GM19025 (cell line): ENCODE data around the gene CAMK2B.

ENCODE experiments used
- ATAC-seq: cut with Tn5 transposase; IDR thresholded peaks from one replicate; pipeline ENCODE4 v1.9.1; 2021; ENCODE audit warnings: mild to moderate bottlenecking, low read depth, moderate library complexity; ENCODE audit not compliant: unreplicated experiment

Gene CAMK2B

DNA sequence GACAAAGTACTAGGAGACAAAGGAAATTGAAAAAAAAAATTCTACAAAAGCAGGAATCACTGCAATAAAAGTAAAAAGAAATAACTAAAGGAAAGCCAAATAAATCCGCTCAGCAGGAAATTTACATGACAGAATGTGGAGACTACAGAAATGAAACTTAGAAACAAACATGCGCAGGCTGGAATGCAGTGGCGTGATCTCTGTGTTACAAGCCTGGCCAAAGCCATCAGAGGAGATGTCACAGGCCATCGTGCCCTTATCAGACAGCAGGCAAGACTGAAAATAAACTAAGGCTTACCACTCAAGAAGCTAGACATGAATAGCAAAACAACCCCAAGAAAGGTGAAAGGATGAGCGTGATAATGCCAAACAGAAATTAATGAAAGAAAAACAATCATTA lies 6.3 kb upstream of the CAMK2B start:
- ATAC-seq = no peak

DNA sequence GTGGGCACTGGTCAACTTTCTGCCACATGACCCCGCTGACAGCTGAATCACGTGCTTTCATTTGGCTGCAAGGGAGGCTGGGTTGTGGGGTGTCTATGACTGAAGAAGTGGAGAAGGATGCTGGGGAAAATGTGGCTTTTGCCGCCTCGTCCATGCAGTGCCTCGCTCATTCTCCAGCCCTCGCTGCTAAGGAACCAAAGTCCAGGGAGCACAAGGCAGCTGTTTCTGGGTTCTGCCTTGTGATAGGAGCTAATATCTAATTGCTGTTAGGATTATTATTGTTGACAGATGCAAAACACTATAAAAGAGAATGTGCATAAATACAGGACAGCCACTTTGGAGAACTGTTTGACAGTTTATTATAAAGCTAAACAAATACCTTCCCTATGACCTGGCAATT lies 4.9 kb upstream of the CAMK2B start:
- ATAC-seq = no peak

DNA sequence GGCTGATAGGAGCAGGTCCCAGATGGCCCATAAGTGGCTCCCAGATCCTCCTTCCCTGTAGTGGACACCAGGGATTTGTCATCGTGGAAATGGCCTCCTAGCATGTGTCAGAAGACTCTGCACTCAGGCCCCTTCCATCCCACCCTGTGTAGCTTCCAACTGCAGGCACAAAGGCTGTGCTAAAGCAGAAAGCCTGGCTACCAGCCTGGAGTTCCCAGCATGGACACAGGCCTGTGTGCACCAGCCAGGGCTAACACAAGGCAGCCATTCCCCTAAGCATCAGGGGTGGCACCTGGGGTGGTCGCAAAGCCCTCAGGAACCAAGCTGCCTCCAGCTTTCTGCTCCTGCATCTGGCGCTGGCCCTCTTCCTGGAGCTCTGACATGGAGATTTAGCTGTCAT lies 4.5 kb upstream of the CAMK2B start:
- ATAC-seq = no peak

DNA sequence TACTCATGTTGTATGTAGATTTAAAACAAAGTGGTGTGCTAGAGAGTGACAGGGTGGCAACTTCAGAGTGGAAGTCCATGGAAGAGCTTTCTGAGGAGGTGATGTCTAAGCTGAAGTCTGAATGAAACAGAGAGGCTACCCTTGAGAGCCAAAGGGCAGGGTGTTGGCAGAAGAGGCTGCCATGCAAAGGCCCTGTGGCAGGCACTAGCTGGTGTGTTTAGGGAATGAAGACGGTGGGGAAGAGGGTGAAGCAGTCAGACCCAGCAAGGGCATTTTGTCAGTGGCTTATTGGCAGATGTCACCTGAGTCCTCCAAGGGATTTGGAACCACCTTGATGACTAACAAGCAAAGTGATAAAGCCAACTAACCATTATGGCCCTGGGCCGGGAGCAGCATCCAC lies 3.7 kb upstream of the CAMK2B start:
- ATAC-seq = no peak

DNA sequence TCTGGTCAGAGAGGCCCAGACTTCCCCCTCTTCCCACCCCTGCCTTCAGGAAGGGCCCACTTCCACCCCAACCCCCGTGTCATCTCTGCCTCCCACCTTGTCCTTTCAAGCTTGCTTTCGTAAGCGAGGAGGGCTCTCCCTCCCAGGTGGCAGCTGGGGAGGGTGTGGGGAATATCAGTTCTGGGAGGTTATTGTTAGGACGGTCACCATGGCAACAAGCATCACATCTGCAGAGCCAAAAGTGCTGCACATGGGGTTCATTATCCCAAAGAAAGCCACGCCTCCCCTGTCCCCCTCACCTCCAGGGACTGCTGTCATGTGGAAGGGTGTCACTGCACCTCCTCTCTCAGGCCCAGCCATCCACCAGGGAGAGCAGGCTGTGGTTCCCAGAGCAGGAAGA lies 2.6 kb upstream of the CAMK2B start:
- ATAC-seq = no peak

DNA sequence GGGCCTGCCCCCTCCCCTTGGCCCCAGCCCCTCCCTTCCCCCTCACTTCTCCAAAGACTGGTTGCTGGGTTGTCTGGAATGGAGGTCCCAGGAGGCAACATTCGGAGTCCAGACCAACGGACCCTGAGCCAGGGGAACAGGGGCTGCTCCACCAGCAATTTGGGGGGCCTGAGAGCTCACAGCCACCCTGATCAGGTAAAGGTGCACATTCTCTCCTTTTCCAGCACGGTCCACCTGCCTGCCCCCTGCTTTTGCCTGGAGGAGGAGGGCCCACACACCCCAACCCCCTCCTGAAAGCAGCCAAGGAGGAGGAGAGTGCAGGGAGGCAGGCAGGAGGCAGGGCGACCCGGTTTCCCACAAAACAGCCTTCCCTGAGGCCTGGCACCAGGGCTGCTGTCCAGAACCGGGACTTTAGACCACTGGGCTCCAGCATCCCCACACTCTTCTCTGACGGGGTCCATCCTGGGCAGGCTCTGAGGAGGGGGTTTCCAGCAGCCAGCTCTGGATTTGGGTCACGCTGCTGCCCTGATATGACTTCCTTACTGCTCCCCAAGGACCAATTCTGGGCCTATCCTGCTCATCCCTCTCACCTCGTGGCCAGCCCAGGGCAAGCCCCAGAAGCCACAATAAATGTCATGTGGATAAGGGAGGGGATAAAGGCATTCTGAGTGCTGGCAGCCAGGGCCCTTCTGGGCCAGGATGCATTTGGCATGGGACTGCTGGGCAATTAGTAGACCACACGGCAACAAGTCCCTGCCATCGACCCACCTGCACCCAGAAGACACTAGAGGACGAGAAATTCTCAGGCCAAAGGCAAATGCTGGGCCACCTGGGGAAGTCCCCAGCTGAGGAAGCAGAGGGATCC lies 1.1 kb upstream of the CAMK2B start:
- no peak for ATAC-seq

DNA sequence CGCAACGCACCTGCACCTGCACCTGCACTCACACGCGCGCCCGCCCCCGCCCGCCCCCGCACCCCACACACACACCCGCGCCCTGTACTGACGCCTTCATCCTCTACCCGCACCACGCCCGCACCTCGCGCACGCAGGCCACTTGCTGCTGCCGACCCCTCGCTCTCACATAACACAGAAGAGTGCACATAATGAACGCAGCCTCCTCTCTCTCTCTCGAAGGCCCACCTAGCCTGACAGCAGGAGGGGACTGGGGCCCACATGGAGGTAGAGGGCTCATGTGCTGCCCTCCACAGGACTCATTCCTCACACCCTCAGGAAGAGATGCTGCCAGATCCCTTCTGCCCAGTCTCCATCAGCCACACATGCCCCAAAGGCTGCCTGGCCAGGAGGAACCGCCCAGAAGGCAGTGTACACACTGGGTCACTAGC lies 432 bp upstream of the CAMK2B start:
- ATAC-seq = no peak

DNA sequence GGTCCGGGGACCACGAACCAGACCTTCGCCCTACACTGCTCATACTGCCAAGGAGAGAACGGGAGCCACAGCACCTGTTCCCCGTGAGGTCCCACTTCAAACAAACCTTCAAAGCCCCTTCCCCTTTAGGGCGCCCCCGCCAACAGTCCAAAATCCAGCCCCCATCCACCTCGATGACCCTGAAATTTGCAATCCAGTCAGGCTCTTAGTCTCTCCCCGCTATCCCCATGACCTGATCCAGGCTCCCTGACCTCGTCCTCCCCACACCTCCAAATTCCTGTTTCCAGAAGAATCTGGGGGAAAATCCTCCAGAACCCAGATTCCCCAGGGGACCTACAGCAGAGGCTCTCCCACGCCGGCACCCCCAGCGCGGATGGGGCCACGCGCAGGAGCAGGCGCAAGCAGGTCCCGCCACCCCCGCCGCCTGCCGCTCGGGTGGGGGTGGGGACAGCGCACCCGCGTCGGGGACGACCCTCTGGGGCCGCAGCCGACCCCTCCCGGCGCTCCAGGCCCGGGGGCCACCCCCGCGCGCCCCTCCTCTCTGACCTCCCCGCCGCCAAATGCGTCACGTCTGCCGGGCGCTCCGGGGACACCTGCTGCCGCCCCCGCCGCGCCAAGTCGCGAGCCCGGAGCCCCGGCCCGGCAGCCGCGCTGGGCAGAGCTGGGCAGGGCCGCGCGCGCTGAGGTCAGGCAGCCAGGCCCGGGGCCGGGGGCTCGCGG lies 753 bp downstream of the CAMK2B start:
- no peak for ATAC-seq

DNA sequence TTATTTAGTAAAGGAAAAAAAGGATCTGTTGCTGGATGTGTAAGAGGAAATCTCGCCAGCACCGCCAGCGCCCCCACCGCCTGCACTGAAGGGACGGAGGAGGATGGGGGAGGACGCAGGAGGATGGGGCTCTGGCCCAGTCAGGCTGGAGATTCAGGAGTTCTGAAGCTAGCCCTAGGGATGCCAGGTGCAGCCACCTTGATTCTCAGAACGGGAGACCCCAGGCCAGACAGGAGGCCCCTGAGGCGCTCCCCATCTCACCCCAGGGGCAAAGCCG lies 1.3 kb downstream of the CAMK2B start:
- no peak for ATAC-seq

DNA sequence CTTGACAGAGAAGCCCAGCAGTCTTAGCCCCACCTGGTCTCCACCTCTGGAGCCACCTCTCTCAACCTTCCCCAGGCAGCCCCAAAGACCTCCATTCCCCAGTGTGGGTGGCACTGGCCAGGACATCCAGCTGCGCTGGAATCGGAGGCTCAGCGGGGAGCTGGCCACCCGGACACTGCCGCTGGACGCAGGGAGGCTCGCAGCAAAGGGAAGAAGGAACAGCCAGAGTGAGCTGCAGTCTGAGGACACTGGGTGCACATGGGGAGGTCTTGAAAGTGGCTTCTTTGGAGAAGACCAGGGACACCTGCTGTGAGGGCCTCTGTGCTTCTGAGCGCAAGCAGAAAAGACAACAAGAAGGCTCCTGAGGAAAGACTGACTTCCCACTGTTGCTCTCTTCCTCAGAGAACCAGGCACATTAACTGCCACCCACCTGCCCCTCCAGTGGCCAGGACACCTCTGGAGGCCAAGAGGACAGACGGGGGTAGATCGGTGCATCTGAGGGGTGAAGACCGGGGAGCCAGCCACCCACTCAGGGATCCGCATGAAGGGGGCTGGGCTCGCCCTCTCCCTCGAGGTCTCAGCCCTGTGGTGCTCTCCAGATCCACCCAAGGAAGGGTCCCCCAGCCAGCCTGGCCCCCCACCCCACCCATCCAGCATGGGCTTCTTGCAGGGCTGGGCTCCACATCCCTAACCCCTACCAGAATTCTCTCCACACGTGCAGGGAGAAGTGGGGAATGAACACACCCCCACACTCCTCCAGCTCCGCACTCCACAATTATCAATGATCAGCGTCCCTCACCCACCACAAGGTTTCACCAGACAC lies 1.8 kb downstream of the CAMK2B start:
- ATAC-seq = no peak

DNA sequence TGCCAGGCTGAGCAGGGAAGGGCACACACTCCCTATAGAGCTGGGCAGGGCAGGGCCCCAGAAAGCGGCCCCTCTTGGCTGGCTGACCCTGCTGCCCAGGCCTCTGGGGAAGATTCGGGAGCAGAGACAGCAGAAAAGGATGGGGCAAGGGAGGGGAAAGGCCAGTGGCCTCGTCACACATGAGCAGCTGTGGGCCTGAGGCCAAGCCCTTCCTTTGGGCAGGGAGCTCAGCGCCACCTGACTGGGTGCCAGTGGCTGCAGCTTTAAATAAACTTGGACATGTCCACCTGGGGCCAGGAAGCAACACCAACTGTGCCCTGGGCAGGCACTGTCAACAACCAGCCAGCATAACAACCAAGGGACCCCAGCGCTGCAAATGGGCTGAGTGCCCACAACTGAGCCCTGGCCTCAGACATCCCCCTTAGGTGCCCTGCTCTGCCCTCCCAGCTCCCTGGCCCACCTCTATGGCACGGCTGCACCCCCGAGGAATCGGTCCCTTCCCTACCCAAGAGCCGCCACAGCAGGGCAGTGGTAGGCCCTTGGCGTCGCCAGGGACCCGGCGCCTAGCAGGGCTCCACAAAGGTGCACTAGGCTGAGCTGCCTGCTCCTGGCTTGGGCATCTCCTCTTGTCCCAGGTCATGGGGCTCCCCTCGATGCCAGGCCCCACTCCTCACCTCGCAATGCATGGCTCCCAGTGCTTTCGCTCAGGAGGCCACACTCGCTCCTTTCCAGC lies 2.6 kb downstream of the CAMK2B start:
- no peak for ATAC-seq

DNA sequence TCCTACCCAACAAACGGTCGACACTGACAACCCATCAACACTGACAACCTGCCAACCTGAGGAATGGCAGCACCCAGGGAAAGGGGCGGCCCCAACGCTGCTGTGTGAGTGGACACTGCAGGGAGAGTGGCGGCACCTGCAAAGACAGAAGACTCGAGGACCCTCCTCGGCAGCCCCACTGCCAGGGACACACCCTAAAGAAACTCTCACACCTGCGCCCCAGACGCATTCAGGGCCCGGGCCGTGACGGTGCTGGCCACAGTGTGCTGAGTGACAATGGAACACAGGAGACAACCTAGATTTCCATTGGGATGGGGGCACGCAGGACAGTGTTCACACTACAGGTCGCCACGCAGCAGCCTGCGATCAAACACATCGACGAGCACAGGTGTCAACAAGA lies 3.6 kb downstream of the CAMK2B start:
- ATAC-seq = no peak

DNA sequence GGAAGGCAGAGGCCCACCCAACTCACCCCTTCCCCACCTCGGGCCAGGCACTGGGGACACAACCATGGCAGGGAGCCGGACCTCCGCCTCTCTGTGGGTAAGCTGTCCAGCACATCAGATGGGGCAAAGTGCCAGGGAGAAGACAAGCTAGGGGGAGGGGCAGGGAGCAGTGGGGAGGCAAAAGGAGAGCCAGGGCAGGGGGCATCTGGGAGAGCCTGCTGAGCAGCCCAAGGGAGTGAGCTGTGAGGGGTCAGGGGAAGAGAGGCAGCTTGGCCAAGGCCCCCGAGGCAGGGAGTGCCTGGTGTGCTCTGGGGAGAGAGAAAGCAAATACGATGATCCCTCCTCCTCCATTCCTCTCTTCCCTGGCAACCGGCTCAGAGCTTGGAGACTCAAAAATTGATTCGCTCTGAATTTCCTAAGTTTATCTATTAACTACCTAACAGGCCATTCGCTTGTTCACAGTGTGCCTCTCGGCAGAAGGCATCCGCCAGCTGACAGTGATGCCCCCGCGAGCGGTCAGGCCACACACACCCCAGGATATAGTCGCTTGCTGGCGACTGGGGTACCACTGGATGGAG lies 4.5 kb downstream of the CAMK2B start:
- no peak for ATAC-seq

DNA sequence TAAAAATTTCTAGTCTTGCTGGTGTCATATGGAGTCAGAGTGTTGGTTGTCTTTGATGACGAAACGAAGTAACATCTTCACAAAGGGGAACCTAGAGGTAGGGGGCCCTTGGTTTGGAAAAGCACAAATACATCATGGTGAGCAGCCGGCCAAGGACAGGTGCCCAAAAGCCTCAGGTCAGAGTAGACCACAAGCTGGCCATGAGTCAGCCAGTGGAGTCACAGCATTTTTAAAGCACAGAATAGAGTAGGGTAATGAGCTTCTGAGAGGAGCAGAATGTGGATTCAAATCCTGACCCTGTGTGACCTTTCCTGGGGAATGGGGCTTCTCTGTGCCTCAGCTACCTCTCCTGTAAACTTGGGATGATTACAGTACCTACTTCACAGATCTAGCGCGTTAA lies 5.3 kb downstream of the CAMK2B start:
- ATAC-seq = no peak

DNA sequence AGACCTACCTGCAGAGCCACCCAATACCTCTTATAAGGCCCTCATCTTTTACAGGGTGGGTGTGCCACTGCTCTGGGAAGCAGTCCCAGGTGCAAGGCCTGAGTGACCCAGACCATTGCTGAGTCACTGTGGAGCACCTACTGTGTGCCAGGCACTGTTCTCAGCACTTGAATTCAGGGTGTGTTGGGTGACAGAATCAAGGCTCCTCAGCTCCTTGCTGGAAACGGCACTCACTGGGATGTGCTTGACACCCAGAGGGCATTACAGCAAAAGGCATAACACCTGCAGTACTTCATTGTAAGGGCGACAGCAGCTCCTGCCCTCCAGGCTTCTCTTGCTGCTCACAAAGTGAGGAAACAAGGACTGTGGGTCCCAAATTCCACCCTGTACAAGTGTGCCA lies 7.1 kb downstream of the CAMK2B start:
- ATAC-seq = no peak

DNA sequence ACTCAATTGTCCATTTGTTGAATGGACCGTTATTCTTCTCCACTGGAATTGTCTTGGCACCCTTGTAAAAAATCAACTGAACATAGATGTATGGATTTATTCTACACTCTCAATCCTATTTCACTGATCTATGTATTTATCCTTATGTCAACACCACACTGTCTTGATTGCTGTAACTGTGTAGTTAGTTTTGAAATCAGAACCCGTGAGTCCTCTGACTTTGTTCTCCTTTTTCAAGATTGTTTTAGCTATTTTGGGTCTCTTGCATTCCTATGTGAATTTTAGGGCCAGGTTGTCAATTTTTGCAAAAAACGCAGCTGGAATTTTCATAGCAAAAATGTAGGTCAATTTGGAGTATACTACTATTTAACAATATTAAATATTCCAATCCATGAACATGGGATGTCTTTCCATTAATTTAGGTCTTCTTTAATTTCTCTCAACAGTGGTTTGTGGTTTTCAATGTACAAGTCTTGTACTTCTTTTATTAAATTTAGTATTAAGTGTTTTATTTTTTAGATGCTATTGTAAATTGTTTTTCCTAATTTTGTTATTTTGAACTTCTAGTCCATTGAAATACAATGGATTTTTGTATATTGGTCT lies 10.0 kb downstream of the CAMK2B start:
- no peak for ATAC-seq

DNA sequence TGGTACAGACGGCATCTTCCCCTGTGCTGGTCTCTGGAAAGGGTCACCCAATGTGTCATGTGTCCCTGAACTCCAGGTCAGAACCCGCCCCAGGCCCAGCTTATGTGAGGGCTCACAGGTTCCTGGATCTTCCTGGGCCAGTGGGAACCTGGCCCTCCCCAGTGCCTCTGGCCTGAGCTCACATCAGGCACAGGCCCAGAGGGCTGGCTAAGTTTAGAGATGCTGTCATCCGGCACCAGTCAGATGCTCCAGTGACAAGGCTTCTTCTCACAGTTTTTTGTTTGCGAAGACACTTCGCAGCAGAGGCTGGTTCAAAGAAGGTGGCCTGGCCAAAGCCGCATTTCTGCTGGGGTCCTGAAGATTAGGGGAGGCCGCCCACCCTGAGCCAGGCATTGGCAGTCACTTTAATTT lies 11.8 kb downstream of the CAMK2B start:
- no peak for ATAC-seq

DNA sequence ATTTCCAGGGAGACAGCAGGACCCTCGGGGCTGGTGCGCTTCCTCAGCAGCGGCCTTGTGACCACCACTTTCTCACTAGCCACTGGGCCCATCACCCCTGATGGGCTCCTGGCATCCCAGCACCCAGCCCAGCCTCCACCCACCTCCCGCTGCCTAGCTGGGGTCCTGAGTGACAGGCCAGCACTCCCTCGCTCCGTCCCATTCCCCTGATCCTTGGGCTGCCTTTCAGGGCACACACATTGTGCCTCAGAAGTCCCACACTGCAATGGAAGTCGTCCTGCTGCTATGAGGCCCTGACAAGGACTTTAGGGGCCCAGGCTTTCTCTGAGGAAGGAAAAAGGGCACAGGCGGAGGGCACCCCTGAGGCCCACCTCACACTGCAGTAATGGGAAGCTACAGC lies 12.4 kb downstream of the CAMK2B start:
- no peak for ATAC-seq

DNA sequence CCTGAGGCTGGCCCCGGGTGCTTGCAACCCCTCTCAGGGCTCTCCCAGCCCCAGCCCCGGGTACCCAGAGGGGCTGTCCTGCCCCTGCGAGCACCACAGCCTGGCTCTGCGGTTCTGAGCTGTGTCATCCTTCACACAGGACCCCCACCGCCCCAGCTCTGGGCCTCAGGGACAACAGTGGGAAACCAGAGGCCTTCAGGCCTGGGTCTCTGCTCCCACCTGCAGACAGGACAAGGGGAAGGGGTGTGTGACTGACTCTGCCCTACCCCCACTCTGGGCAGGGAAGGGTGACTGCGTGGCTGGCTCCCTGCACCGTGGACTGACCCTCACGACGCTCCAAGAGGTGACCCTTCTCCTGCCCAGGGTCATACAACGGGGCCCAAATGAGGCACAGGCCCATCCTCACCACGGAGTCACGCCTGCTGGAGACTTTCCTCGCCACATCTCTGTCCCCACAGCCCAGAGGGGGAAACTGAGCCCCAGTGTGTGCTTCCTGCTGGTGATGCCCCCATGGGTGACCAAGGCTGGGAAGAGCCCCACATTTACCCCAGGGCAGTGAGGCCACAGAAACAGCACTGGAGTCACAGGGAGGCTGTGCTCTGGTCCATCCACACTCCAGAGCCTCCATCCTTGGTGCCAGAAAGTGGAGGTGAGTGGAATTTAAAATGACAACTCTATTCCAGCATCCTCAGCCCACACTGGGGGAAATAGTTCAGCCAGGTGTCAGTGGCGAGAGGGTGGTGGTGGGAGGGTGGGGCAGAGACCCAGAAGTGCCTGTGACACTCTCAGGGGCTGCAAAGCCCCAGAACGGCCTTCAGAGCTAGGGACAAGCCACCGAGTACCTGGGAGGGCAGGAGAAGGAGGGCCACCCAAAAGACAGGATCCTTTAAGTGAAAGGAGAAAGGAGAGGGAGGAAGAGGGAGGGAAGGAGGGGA lies 13.6 kb downstream of the CAMK2B start:
- ATAC-seq = no peak
